ENCODE results near the gene PLCB4.

The PLCB4 gene

DNA sequence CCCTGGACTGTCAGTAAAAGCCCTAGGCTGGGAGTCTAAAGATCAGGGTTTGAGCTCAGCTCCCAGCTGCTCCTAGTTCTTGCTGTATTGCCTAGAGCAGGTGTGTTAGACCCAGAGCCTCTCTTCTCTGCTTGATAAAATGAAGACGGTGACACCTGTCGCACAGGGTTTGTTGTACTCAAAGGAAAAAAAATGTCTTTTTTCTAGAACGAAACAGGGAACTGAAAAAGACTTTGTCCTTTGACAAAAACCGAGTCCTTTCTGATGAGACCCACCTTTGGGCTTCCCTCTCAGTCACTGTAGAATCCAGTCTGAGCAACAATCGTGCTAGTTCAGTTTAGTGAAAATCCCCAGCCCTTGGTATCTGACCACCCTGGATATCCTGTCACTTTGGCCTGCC is 343.4 kb downstream of the PLCB4 start:
- Histone ChIP-seq H4K8ac (ENCODE audit: low read length) (no peak overlapping the region), H2AK5ac (ENCODE audit: low read length, severe bottlenecking) (no peak overlapping the region), H3K36me3 (ENCODE audit: control insufficient read depth in 1 of 2, insufficient read depth in 2 of 2, low read depth in 1 of 2, low read length in 2 of 2) (peaks cover 0 to 20% of the 10 kb centered on the region in 2 experiments), H3K79me1 (replicated peaks; ENCODE audit: low read length, poor library complexity, severe bottlenecking) (peaks cover 1% of the 10 kb centered on the region), H3K18ac (ENCODE audit: low read depth in 1 of 2, low read length in 2 of 2) (no peak overlapping the region), H3K4me3 (ENCODE audit: insufficient read depth in 1 of 2, low read depth in 1 of 2, low read length in 2 of 2) (no peak overlapping the region), H3K4me1 (ENCODE audit: control insufficient read depth, insufficient read depth, low read depth, low read length) (peaks cover 5% of the 10 kb centered on the region), H3K23ac (ENCODE audit: low read length in 2 of 2) (no peak overlapping the region), H2AFZ (ENCODE audit: low read depth, low read length) (no peak overlapping the region), H2BK120ac (ENCODE audit: low read depth, low read length) (no peak overlapping the region), H2BK12ac (ENCODE audit: low read length in 2 of 2) (no peak overlapping the region), H3K9ac (ENCODE audit: low read length) (no peak overlapping the region), H2BK5ac (ENCODE audit: low read depth, low read length, poor library complexity, severe bottlenecking) (no peak overlapping the region), H3K27ac (ENCODE audit: low read length, poor library complexity, severe bottlenecking) (no peak overlapping the region), H3K4ac (ENCODE audit: low read depth in 1 of 2, low read length in 2 of 2) (no peak overlapping the region), H2BK15ac (ENCODE audit: low read depth, poor library complexity, severe bottlenecking) (no peak overlapping the region), H4K91ac (ENCODE audit: low read length) (no peak overlapping the region), H3K9me3 (ENCODE audit: control insufficient read depth, low read length) (no peaks in the 10 kb centered on the region), H3K4me2 (ENCODE audit: low read length, poor library complexity, severe bottlenecking) (no peak overlapping the region), H3K27me3 (ENCODE audit: control insufficient read depth in 1 of 2, insufficient read depth in 1 of 2, low read length in 2 of 2) (no peaks in the 10 kb centered on the region), H3K14ac (ENCODE audit: low read length in 2 of 2) (no peak overlapping the region)
- 97% methylated on average over 5 of the region's 5 CpGs for WGBS
- DNase-seq = no peak

DNA sequence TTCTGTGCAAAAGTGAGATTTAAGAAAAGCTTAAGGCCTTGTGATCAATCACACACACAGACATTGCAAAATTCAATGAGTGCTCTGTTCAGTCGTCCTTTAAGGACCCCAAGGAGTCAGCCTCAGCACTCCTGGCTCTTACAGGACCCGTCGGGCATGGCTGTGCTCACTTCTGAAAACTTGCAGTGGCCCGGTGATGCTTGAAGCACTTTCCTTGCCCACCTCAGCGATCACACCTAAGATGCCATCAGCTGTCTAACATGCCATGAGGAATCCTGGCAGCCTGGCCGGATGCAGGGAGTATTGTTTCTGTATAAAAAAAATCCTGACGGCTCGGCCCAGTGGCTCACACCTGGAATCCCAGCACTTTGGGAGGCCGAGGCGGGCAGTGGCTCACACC is 344.1 kb downstream of the PLCB4 start:
- no peak overlapping the region for H2BK12ac ChIP-seq (ENCODE audit: low read length in 2 of 2)
- no peak for DNase-seq
- no peak overlapping the region for H3K4ac ChIP-seq (ENCODE audit: low read depth in 1 of 2, low read length in 2 of 2)
- peaks cover 0 to 20% of the 10 kb centered on the region in 2 experiments for H3K36me3 ChIP-seq (ENCODE audit: control insufficient read depth in 1 of 2, insufficient read depth in 2 of 2, low read depth in 1 of 2, low read length in 2 of 2)
- H3K18ac ChIP-seq (ENCODE audit: low read depth in 1 of 2, low read length in 2 of 2) = no peak overlapping the region
- H3K4me2 ChIP-seq (ENCODE audit: low read length, poor library complexity, severe bottlenecking) = no peak overlapping the region
- H3K79me1 ChIP-seq (replicated peaks; ENCODE audit: low read length, poor library complexity, severe bottlenecking) = peaks cover 1% of the 10 kb centered on the region
- H2AK5ac ChIP-seq (ENCODE audit: low read length, severe bottlenecking) = no peak overlapping the region
- no peak overlapping the region for H4K91ac ChIP-seq (ENCODE audit: low read length)
- no peak overlapping the region for H4K8ac ChIP-seq (ENCODE audit: low read length)
- no peak overlapping the region for H2AFZ ChIP-seq (ENCODE audit: low read depth, low read length)
- H3K4me1 ChIP-seq (ENCODE audit: control insufficient read depth, insufficient read depth, low read depth, low read length) = peaks cover 5% of the 10 kb centered on the region
- no peaks in the 10 kb centered on the region for H3K27me3 ChIP-seq (ENCODE audit: control insufficient read depth in 1 of 2, insufficient read depth in 1 of 2, low read length in 2 of 2)
- H2BK15ac ChIP-seq (ENCODE audit: low read depth, poor library complexity, severe bottlenecking) = no peak overlapping the region
- no peak overlapping the region for H3K23ac ChIP-seq (ENCODE audit: low read length in 2 of 2)
- 95% methylated on average over 10 of the region's 10 CpGs for WGBS
- no peak overlapping the region for H3K14ac ChIP-seq (ENCODE audit: low read length in 2 of 2)
- H2BK5ac ChIP-seq (ENCODE audit: low read depth, low read length, poor library complexity, severe bottlenecking) = no peak overlapping the region
- H3K27ac ChIP-seq (ENCODE audit: low read length, poor library complexity, severe bottlenecking) = no peak overlapping the region
- H2BK120ac ChIP-seq (ENCODE audit: low read depth, low read length) = no peak overlapping the region
- no peak overlapping the region for H3K4me3 ChIP-seq (ENCODE audit: insufficient read depth in 1 of 2, low read depth in 1 of 2, low read length in 2 of 2)
- no peaks in the 10 kb centered on the region for H3K9me3 ChIP-seq (ENCODE audit: control insufficient read depth, low read length)
- no peak overlapping the region for H3K9ac ChIP-seq (ENCODE audit: low read length)

DNA sequence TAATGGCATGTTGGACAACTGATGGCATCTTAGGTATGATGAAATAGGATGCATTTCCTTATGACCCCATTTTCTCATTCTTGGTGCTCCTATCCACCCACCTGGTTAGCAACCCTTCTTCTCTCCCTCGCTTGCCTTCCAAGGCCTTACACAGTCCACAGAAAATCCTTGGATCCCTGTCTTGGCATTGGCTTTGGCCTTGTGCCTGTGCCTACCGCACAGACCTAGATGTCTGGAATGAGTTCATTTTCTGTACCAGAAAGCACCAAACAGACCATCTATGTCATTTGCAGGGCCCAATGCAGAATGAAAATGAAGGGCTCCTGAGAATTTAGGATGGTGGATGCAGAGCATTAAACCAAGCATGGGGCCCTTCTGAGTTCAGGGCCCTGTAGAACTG is 346.5 kb downstream of the PLCB4 start:
- no peaks in the 10 kb centered on the region for H3K9me3 ChIP-seq (ENCODE audit: control insufficient read depth, low read length)
- 92% methylated on average over 2 of the region's 2 CpGs for WGBS
- no peak overlapping the region for H2BK120ac ChIP-seq (ENCODE audit: low read depth, low read length)
- no peak overlapping the region for H3K14ac ChIP-seq (ENCODE audit: low read length in 2 of 2)
- DNase-seq = no peak
- H3K4me1 ChIP-seq (ENCODE audit: control insufficient read depth, insufficient read depth, low read depth, low read length) = peaks cover under 1% of the 10 kb centered on the region
- no peak overlapping the region for H2AK5ac ChIP-seq (ENCODE audit: low read length, severe bottlenecking)
- H3K36me3 ChIP-seq (ENCODE audit: control insufficient read depth in 1 of 2, insufficient read depth in 2 of 2, low read depth in 1 of 2, low read length in 2 of 2) = peaks cover 0 to 23% of the 10 kb centered on the region in 2 experiments
- H3K27me3 ChIP-seq (ENCODE audit: control insufficient read depth in 1 of 2, insufficient read depth in 1 of 2, low read length in 2 of 2) = no peaks in the 10 kb centered on the region
- H3K9ac ChIP-seq (ENCODE audit: low read length) = no peak overlapping the region
- no peak overlapping the region for H3K27ac ChIP-seq (ENCODE audit: low read length, poor library complexity, severe bottlenecking)
- no peak overlapping the region for H4K91ac ChIP-seq (ENCODE audit: low read length)
- H2BK15ac ChIP-seq (ENCODE audit: low read depth, poor library complexity, severe bottlenecking) = no peak overlapping the region
- no peak overlapping the region for H4K8ac ChIP-seq (ENCODE audit: low read length)
- no peak overlapping the region for H3K4me2 ChIP-seq (ENCODE audit: low read length, poor library complexity, severe bottlenecking)
- H3K18ac ChIP-seq (ENCODE audit: low read depth in 1 of 2, low read length in 2 of 2) = no peak overlapping the region
- no peak overlapping the region for H3K23ac ChIP-seq (ENCODE audit: low read length in 2 of 2)
- H3K4me3 ChIP-seq (ENCODE audit: insufficient read depth in 1 of 2, low read depth in 1 of 2, low read length in 2 of 2) = no peak overlapping the region
- peaks cover 1% of the 10 kb centered on the region for H3K79me1 ChIP-seq (replicated peaks; ENCODE audit: low read length, poor library complexity, severe bottlenecking)
- no peak overlapping the region for H2BK12ac ChIP-seq (ENCODE audit: low read length in 2 of 2)
- H3K4ac ChIP-seq (ENCODE audit: low read depth in 1 of 2, low read length in 2 of 2) = no peak overlapping the region
- H2BK5ac ChIP-seq (ENCODE audit: low read depth, low read length, poor library complexity, severe bottlenecking) = no peak overlapping the region
- H2AFZ ChIP-seq (ENCODE audit: low read depth, low read length) = no peak overlapping the region

DNA sequence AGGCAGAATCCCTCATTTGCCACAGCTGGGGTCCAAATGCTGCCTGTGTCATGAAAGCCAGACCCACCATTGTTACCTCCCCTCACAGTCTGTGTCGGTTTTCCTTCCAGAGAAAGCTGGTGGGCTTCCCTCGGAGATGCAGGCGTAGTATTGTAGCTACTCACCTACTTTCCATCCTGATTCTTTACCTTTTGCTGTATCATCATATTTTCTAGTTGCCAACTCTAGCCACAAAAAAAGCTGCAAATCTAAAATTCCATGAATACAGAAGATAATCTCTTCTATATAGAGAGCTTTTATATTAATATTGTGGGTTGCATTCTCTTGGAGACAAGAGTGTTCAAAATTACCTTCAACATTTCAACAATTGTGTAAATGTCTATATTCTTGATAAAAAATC is 347.5 kb downstream of the PLCB4 start:
- DNase-seq = no peak
- Histone ChIP-seq H3K23ac (ENCODE audit: low read length in 2 of 2) (no peak overlapping the region), H3K9me3 (ENCODE audit: control insufficient read depth, low read length) (no peaks in the 10 kb centered on the region), H3K36me3 (ENCODE audit: control insufficient read depth in 1 of 2, insufficient read depth in 2 of 2, low read depth in 1 of 2, low read length in 2 of 2) (peaks cover 0 to 24% of the 10 kb centered on the region in 2 experiments), H2BK15ac (ENCODE audit: low read depth, poor library complexity, severe bottlenecking) (no peak overlapping the region), H3K79me1 (replicated peaks; ENCODE audit: low read length, poor library complexity, severe bottlenecking) (peaks cover 1% of the 10 kb centered on the region), H3K4me1 (ENCODE audit: control insufficient read depth, insufficient read depth, low read depth, low read length) (no peaks in the 10 kb centered on the region), H3K27ac (ENCODE audit: low read length, poor library complexity, severe bottlenecking) (no peak overlapping the region), H2BK12ac (ENCODE audit: low read length in 2 of 2) (no peak overlapping the region), H3K4me3 (ENCODE audit: insufficient read depth in 1 of 2, low read depth in 1 of 2, low read length in 2 of 2) (no peak overlapping the region), H2AK5ac (ENCODE audit: low read length, severe bottlenecking) (no peak overlapping the region), H3K9ac (ENCODE audit: low read length) (no peak overlapping the region), H3K27me3 (ENCODE audit: control insufficient read depth in 1 of 2, insufficient read depth in 1 of 2, low read length in 2 of 2) (no peaks in the 10 kb centered on the region), H3K14ac (ENCODE audit: low read length in 2 of 2) (no peak overlapping the region), H3K18ac (ENCODE audit: low read depth in 1 of 2, low read length in 2 of 2) (no peak overlapping the region), H4K91ac (ENCODE audit: low read length) (no peak overlapping the region), H3K4me2 (ENCODE audit: low read length, poor library complexity, severe bottlenecking) (no peak overlapping the region), H3K4ac (ENCODE audit: low read depth in 1 of 2, low read length in 2 of 2) (no peak overlapping the region), H2AFZ (ENCODE audit: low read depth, low read length) (no peak overlapping the region), H2BK120ac (ENCODE audit: low read depth, low read length) (no peak overlapping the region), H4K8ac (ENCODE audit: low read length) (no peak overlapping the region), H2BK5ac (ENCODE audit: low read depth, low read length, poor library complexity, severe bottlenecking) (no peak overlapping the region)
- WGBS = 95% methylated on average over 3 of the region's 3 CpGs
